IgD-negative memory B cell (primary cell): ENCODE data around the gene NRROS. TPM values are rescaled to one million over a fixed set of nuclear protein-coding genes. Genes with fewer than 3 reads are reported as not detected.

Source experiments
- H3K27ac Mint-ChIP-seq, 3 donors: one replicate each; pipeline ENCODE4 v1.8.0; 2020 to 2022; ENCODE audit warnings: mild to moderate bottlenecking in 3 of 3, mixed read lengths in 3 of 3, moderate library complexity in 1 of 3
- H3K27me3 Mint-ChIP-seq: one replicate; pipeline ENCODE4 v1.8.0; 2021; ENCODE audit warnings: mixed read lengths
- H3K36me3 Mint-ChIP-seq: one replicate; pipeline ENCODE4 v1.8.0; 2020; ENCODE audit warnings: mild to moderate bottlenecking, mixed read lengths
- H3K4me1 Mint-ChIP-seq, 3 donors: one replicate each; pipeline ENCODE4 v1.8.0; 2020 to 2022; ENCODE audit warnings: mixed read lengths in 3 of 3, mild to moderate bottlenecking in 1 of 3
- H3K4me3 Mint-ChIP-seq, 4 donors: one replicate each; pipeline ENCODE4 v1.8.0; 2020 to 2022; ENCODE audit warnings: mild to moderate bottlenecking in 4 of 4, mixed read lengths in 4 of 4, moderate library complexity in 3 of 4
- H3K9me3 Mint-ChIP-seq, 3 donors: one replicate each; pipeline ENCODE4 v1.8.0; 2020 to 2021; ENCODE audit warnings: mixed read lengths in 3 of 3, mild to moderate bottlenecking in 1 of 3
- polyA plus RNA-seq: library from polyadenylated mRNA; unstranded; fragments of 300-500 nt; fragmentation: Illumina TruSeq; gene quantifications from one replicate; pipeline ENCODE4 v1.2.3, GENCODE V29; 2021

Gene NRROS
- polyA plus RNA-seq, 1 donor from 2014 or later: 18.9 TPM

- Mint-ChIP-seq H3K27ac (peak overlapping the region in 2 of 3 donors; percentile 45 to 53), H3K4me1 (peaks cover 21 to 43% (median 23%) of the 10 kb centered on the region in 3 donors), H3K4me3 (no peak overlapping the region), H3K9me3 (no peaks in the 10 kb centered on the region), H3K27me3 (no peaks in the 10 kb centered on the region), H3K36me3 (peaks cover 3% of the 10 kb centered on the region)
Observed at GRCh38 chr3:196650740-196651311, 11.3 kb downstream of the NRROS start.

GRCh38 chr3:196651819-196652218 is 12.3 kb downstream of the NRROS start:
- Mint-ChIP-seq H3K4me3 (peak overlapping the region in 1 of 4 donors; percentile 23), H3K27ac (peak overlapping the region; percentile 45 to 80 (median 59)), H3K4me1 (peaks cover 18 to 37% (median 23%) of the 10 kb centered on the region in 3 donors), H3K9me3 (no peaks in the 10 kb centered on the region), H3K27me3 (no peaks in the 10 kb centered on the region), H3K36me3 (peaks cover 3% of the 10 kb centered on the region)

- Mint-ChIP-seq H3K4me1 (peaks cover 18 to 31% (median 23%) of the 10 kb centered on the region in 3 donors), H3K27me3 (no peaks in the 10 kb centered on the region), H3K27ac (peak overlapping the region in 1 of 3 donors; percentile 82), H3K36me3 (peaks cover 3% of the 10 kb centered on the region), H3K9me3 (no peaks in the 10 kb centered on the region), H3K4me3 (no peak overlapping the region)
Observed at GRCh38 chr3:196652961-196653795, 13.7 kb downstream of the NRROS start.

- no peak overlapping the region for H3K4me3 Mint-ChIP-seq
- no peak overlapping the region for H3K27ac Mint-ChIP-seq
- no peaks in the 10 kb centered on the region for H3K9me3 Mint-ChIP-seq
- no peaks in the 10 kb centered on the region for H3K27me3 Mint-ChIP-seq
- H3K36me3 Mint-ChIP-seq: peaks cover 5% of the 10 kb centered on the region
- peaks cover 16 to 26% (median 23%) of the 10 kb centered on the region in 3 donors for H3K4me1 Mint-ChIP-seq
Observed at GRCh38 chr3:196654006-196654734, 14.7 kb downstream of the NRROS start.

GRCh38 chr3:196654735-196655090 is 15.2 kb downstream of the NRROS start:
- Mint-ChIP-seq H3K4me1 (peaks cover 15 to 26% (median 23%) of the 10 kb centered on the region in 3 donors), H3K9me3 (no peaks in the 10 kb centered on the region), H3K36me3 (peaks cover 5% of the 10 kb centered on the region), H3K27ac (no peak overlapping the region), H3K4me3 (no peak overlapping the region), H3K27me3 (no peaks in the 10 kb centered on the region)

GRCh38 chr3:196655496-196655895 is 16.0 kb downstream of the NRROS start:
- no peak overlapping the region for H3K4me3 Mint-ChIP-seq
- no peaks in the 10 kb centered on the region for H3K9me3 Mint-ChIP-seq
- H3K27me3 Mint-ChIP-seq: no peaks in the 10 kb centered on the region
- H3K27ac Mint-ChIP-seq: peak overlapping the region in 2 of 3 donors; percentile 42 to 62
- peaks cover 5% of the 10 kb centered on the region for H3K36me3 Mint-ChIP-seq
- H3K4me1 Mint-ChIP-seq: peaks cover 14 to 22% (median 21%) of the 10 kb centered on the region in 3 donors

GRCh38 chr3:196656213-196656612 is 16.7 kb downstream of the NRROS start:
- Mint-ChIP-seq H3K27ac (peak overlapping the region; percentile 31 to 70 (median 62)), H3K9me3 (no peaks in the 10 kb centered on the region), H3K4me1 (peaks cover 10 to 18% (median 16%) of the 10 kb centered on the region in 3 donors), H3K27me3 (no peaks in the 10 kb centered on the region), H3K4me3 (no peak overlapping the region), H3K36me3 (peaks cover 5% of the 10 kb centered on the region)

GRCh38 chr3:196659901-196660351 is 20.4 kb downstream of the NRROS start:
- peaks cover 0 to 5% (median 4%) of the 10 kb centered on the region in 3 donors for H3K4me1 Mint-ChIP-seq
- H3K9me3 Mint-ChIP-seq: no peaks in the 10 kb centered on the region
- H3K36me3 Mint-ChIP-seq: peaks cover 2% of the 10 kb centered on the region
- H3K27me3 Mint-ChIP-seq: no peaks in the 10 kb centered on the region
- peak overlapping the region in 2 of 3 donors; percentile 48 to 85 for H3K27ac Mint-ChIP-seq
- H3K4me3 Mint-ChIP-seq: no peak overlapping the region

GRCh38 chr3:196660381-196661166 is 21.1 kb downstream of the NRROS start:
- Mint-ChIP-seq H3K27ac (no peak overlapping the region), H3K36me3 (peaks cover 2% of the 10 kb centered on the region)

GRCh38 chr3:196661400-196661799 is 21.9 kb downstream of the NRROS start:
- peak overlapping the region in 1 of 4 donors; percentile 47 for H3K4me3 Mint-ChIP-seq
- no peaks in the 10 kb centered on the region for H3K9me3 Mint-ChIP-seq
- no peaks in the 10 kb centered on the region for H3K27me3 Mint-ChIP-seq
- H3K4me1 Mint-ChIP-seq: peaks cover 4 to 11% (median 11%) of the 10 kb centered on the region in 3 donors
- no peak overlapping the region for H3K27ac Mint-ChIP-seq
- H3K36me3 Mint-ChIP-seq: peaks cover 5% of the 10 kb centered on the region

More at GRCh38 chr3:196660381-196661166, 21.1 kb downstream of the NRROS start:
- no peaks in the 10 kb centered on the region for H3K27me3 Mint-ChIP-seq
- peaks cover 0 to 5% (median 4%) of the 10 kb centered on the region in 3 donors for H3K4me1 Mint-ChIP-seq
- H3K9me3 Mint-ChIP-seq: no peaks in the 10 kb centered on the region
- H3K4me3 Mint-ChIP-seq: no peak overlapping the region

- Mint-ChIP-seq H3K4me1 (peaks cover 4 to 14% (median 11%) of the 10 kb centered on the region in 3 donors), H3K27ac (peak overlapping the region in 1 of 3 donors; percentile 38), H3K36me3 (peaks cover 6% of the 10 kb centered on the region), H3K27me3 (no peaks in the 10 kb centered on the region), H3K4me3 (no peak overlapping the region), H3K9me3 (no peaks in the 10 kb centered on the region)
Observed at GRCh38 chr3:196662033-196662432, 22.5 kb downstream of the NRROS start.

GRCh38 chr3:196662711-196663571 is 23.4 kb downstream of the NRROS start:
- Mint-ChIP-seq H3K27ac (peak overlapping the region in 2 of 3 donors; percentile 36 to 76), H3K4me3 (no peak overlapping the region), H3K36me3 (peaks cover 6% of the 10 kb centered on the region), H3K9me3 (no peaks in the 10 kb centered on the region), H3K27me3 (no peaks in the 10 kb centered on the region), H3K4me1 (peaks cover 10 to 18% (median 14%) of the 10 kb centered on the region in 3 donors)

GRCh38 chr3:196666001-196666867 is 26.7 kb downstream of the NRROS start:
- peaks cover 30 to 38% (median 34%) of the 10 kb centered on the region in 3 donors for H3K4me1 Mint-ChIP-seq
- H3K27ac Mint-ChIP-seq: peak overlapping the region in 2 of 3 donors; percentile 24 to 71
- H3K9me3 Mint-ChIP-seq: no peaks in the 10 kb centered on the region
- H3K4me3 Mint-ChIP-seq: no peak overlapping the region
- no peaks in the 10 kb centered on the region for H3K27me3 Mint-ChIP-seq
- H3K36me3 Mint-ChIP-seq: peaks cover 4% of the 10 kb centered on the region
